Measurements from ENCODE around the gene ITGB7.

DNA sequence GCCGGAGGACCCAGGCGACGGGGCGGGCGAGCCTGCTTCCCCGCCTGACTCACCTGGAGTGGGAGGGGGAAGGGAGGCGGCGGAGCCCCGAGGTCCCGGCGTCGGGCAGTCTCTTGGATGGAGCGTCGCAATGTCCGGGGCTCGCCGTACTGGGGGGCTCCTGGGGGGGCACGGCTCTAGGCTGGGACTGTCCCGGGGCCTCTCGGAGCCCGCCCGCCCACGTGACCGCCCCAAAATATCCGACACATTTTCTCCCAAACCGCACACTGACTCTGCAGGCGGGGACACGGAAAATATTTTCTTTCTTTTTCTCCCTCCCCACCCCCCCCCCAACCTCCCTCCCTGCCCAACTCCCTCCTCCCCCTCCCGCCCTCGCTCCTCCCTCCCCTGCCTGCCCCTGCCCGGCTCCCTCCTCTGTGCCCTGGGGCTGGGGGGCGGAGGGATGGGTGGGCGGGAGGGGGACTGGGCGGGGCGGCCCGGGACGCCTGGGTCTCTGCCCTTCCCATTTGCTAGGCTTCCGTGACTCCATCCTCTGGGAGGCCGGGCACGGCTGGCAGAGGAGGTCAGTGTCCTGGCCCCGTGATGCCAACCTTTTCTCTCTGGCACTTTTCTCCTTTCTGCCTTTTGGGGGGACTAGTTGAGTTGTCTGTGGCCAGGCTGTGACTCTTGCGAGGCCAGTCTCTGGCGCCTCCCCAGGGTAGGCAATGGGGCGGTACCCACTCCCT, 25.0 kb upstream of the ITGB7 start, which contains the start of gene RARG:
- TF ChIP-seq, protein P1, sequence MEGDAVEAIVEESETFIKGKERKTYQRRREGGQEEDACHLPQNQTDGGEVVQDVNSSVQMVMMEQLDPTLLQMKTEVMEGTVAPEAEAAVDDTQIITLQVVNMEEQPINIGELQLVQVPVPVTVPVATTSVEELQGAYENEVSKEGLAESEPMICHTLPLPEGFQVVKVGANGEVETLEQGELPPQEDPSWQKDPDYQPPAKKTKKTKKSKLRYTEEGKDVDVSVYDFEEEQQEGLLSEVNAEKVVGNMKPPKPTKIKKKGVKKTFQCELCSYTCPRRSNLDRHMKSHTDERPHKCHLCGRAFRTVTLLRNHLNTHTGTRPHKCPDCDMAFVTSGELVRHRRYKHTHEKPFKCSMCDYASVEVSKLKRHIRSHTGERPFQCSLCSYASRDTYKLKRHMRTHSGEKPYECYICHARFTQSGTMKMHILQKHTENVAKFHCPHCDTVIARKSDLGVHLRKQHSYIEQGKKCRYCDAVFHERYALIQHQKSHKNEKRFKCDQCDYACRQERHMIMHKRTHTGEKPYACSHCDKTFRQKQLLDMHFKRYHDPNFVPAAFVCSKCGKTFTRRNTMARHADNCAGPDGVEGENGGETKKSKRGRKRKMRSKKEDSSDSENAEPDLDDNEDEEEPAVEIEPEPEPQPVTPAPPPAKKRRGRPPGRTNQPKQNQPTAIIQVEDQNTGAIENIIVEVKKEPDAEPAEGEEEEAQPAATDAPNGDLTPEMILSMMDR (IDR thresholded peaks at IDR 0.05), result no peak
- peak in 1 of 2 donors; percentile 49 for TF ChIP-seq POLR2A (IDR thresholded peaks at IDR 0.05)

Measured in adrenal gland (tissue), 5 donors.